DND-41 (cell line): Measurements from ENCODE around the gene ARHGEF6.

Experiments used
- EZH2 ChIP-seq: IDR thresholded peaks from 3 replicates; pipeline ENCODE4 v1.6.1; 2012; ENCODE audit warnings: borderline replicate concordance, low read depth, mild to moderate bottlenecking, moderate library complexity, low read length, inconsistent platforms; ENCODE audit not compliant: severe bottlenecking
- TF ChIP-seq, protein P1 (sequence below): IDR thresholded peaks from 2 replicates; pipeline ENCODE4 v1.5.1; 2012; ENCODE audit warnings: borderline replicate concordance, low read length, moderate library complexity, mild to moderate bottlenecking; ENCODE audit not compliant: poor library complexity, severe bottlenecking; ENCODE audit errors: extremely low read depth

DNA sequence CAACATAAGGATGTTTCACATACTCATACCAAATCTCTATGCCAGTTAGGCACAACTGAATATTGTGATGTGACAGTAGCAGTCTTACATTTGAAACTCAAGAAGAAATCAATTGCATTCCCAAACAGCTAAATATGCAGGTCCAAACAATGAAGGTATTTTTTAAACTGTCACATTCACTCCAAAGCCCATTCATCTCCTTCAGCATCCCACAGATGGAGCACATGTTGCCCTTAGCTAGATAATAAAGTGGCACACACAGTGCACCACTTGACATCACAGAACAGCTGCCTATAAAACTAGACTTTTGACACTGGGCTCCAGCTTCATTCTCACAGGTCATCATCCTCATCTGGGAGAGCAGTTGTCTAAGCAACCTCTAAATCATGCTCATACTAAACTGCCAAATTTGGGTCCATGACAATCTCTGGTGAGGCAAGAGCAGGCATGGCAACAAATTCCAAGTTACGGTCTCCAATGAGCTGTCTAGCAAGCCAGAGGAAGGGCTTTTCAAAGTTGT, 26.2 kb upstream of the ARHGEF6 start:
- TF ChIP-seq, protein P1, sequence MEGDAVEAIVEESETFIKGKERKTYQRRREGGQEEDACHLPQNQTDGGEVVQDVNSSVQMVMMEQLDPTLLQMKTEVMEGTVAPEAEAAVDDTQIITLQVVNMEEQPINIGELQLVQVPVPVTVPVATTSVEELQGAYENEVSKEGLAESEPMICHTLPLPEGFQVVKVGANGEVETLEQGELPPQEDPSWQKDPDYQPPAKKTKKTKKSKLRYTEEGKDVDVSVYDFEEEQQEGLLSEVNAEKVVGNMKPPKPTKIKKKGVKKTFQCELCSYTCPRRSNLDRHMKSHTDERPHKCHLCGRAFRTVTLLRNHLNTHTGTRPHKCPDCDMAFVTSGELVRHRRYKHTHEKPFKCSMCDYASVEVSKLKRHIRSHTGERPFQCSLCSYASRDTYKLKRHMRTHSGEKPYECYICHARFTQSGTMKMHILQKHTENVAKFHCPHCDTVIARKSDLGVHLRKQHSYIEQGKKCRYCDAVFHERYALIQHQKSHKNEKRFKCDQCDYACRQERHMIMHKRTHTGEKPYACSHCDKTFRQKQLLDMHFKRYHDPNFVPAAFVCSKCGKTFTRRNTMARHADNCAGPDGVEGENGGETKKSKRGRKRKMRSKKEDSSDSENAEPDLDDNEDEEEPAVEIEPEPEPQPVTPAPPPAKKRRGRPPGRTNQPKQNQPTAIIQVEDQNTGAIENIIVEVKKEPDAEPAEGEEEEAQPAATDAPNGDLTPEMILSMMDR = no peak
- TF ChIP-seq EZH2 = no peak
